Measurements from ENCODE around the gene MOCOS. TPM values are rescaled to one million over a fixed set of nuclear protein-coding genes. Genes with fewer than 3 reads are reported as not detected.

The MOCOS gene
- total RNA-seq, 1 experiment from 2014 or later: 4.2 TPM

DNA sequence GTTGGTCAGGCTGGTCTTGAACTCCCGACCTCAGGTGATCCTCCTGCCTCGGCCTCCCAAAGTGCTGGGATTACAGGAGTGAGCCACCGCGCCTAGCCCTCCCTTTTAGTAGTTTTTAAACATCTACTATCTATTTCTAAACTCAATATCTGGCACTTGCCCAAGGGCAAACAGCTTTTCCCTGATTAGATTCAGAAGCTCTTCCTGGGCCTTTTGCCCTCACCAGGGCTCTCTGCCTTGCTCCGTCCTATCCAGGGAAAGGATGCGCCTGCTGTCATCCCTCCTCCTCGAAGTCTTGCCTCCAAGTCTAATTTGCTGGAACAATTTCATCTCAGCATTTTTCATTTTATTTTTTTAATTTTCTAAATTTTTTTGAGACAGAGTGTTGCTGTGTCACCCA, 68.8 kb downstream of the MOCOS start (continued):
- TF ChIP-seq ZNF219 (CRISPR knock-in tag; IDR thresholded peaks at IDR 0.05; ENCODE audit: borderline replicate concordance): no peak
- TF ChIP-seq, protein P1, sequence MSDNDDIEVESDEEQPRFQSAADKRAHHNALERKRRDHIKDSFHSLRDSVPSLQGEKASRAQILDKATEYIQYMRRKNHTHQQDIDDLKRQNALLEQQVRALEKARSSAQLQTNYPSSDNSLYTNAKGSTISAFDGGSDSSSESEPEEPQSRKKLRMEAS (CRISPR knock-in tag; IDR thresholded peaks at IDR 0.05): no peak
- TF ChIP-seq CREM (CRISPR knock-in tag; IDR thresholded peaks at IDR 0.05): no peak
- TF ChIP-seq, protein P2, sequence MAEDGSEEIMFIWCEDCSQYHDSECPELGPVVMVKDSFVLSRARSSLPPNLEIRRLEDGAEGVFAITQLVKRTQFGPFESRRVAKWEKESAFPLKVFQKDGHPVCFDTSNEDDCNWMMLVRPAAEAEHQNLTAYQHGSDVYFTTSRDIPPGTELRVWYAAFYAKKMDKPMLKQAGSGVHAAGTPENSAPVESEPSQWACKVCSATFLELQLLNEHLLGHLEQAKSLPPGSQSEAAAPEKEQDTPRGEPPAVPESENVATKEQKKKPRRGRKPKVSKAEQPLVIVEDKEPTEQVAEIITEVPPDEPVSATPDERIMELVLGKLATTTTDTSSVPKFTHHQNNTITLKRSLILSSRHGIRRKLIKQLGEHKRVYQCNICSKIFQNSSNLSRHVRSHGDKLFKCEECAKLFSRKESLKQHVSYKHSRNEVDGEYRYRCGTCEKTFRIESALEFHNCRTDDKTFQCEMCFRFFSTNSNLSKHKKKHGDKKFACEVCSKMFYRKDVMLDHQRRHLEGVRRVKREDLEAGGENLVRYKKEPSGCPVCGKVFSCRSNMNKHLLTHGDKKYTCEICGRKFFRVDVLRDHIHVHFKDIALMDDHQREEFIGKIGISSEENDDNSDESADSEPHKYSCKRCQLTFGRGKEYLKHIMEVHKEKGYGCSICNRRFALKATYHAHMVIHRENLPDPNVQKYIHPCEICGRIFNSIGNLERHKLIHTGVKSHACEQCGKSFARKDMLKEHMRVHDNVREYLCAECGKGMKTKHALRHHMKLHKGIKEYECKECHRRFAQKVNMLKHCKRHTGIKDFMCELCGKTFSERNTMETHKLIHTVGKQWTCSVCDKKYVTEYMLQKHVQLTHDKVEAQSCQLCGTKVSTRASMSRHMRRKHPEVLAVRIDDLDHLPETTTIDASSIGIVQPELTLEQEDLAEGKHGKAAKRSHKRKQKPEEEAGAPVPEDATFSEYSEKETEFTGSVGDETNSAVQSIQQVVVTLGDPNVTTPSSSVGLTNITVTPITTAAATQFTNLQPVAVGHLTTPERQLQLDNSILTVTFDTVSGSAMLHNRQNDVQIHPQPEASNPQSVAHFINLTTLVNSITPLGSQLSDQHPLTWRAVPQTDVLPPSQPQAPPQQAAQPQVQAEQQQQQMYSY (CRISPR knock-in tag; IDR thresholded peaks at IDR 0.05): no peak
- no peak for TF ChIP-seq ETV6 (CRISPR knock-in tag; IDR thresholded peaks at IDR 0.05)
- TF ChIP-seq RELA (CRISPR knock-in tag; IDR thresholded peaks at IDR 0.05; ENCODE audit: borderline replicate concordance): no peak
- TF ChIP-seq, protein P3, sequence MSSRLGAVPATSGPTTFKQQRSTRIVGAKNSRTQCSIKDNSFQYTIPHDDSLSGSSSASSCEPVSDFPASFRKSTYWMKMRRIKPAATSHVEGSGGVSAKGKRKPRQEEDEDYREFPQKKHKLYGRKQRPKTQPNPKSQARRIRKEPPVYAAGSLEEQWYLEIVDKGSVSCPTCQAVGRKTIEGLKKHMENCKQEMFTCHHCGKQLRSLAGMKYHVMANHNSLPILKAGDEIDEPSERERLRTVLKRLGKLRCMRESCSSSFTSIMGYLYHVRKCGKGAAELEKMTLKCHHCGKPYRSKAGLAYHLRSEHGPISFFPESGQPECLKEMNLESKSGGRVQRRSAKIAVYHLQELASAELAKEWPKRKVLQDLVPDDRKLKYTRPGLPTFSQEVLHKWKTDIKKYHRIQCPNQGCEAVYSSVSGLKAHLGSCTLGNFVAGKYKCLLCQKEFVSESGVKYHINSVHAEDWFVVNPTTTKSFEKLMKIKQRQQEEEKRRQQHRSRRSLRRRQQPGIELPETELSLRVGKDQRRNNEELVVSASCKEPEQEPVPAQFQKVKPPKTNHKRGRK (CRISPR knock-in tag; IDR thresholded peaks at IDR 0.05; ENCODE audit: borderline replicate concordance): no peak
- TF ChIP-seq, protein P4, sequence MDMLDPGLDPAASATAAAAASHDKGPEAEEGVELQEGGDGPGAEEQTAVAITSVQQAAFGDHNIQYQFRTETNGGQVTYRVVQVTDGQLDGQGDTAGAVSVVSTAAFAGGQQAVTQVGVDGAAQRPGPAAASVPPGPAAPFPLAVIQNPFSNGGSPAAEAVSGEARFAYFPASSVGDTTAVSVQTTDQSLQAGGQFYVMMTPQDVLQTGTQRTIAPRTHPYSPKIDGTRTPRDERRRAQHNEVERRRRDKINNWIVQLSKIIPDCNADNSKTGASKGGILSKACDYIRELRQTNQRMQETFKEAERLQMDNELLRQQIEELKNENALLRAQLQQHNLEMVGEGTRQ (CRISPR knock-in tag; IDR thresholded peaks at IDR 0.05): no peak
- TF ChIP-seq, protein P5, sequence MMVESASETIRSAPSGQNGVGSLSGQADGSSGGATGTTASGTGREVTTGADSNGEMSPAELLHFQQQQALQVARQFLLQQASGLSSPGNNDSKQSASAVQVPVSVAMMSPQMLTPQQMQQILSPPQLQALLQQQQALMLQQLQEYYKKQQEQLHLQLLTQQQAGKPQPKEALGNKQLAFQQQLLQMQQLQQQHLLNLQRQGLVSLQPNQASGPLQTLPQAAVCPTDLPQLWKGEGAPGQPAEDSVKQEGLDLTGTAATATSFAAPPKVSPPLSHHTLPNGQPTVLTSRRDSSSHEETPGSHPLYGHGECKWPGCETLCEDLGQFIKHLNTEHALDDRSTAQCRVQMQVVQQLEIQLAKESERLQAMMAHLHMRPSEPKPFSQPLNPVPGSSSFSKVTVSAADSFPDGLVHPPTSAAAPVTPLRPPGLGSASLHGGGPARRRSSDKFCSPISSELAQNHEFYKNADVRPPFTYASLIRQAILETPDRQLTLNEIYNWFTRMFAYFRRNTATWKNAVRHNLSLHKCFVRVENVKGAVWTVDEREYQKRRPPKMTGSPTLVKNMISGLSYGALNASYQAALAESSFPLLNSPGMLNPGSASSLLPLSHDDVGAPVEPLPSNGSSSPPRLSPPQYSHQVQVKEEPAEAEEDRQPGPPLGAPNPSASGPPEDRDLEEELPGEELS (CRISPR knock-in tag; IDR thresholded peaks at IDR 0.05): no peak
- no peak for TF ChIP-seq NFYB (CRISPR knock-in tag; conservative IDR thresholded peaks at IDR 0.05; ENCODE audit: low read depth)
- no peak for TF ChIP-seq NFATC4 (CRISPR knock-in tag; IDR thresholded peaks at IDR 0.05)
- no peak for TF ChIP-seq EMX1 (CRISPR knock-in tag; IDR thresholded peaks at IDR 0.05)
- TF ChIP-seq, protein P6, sequence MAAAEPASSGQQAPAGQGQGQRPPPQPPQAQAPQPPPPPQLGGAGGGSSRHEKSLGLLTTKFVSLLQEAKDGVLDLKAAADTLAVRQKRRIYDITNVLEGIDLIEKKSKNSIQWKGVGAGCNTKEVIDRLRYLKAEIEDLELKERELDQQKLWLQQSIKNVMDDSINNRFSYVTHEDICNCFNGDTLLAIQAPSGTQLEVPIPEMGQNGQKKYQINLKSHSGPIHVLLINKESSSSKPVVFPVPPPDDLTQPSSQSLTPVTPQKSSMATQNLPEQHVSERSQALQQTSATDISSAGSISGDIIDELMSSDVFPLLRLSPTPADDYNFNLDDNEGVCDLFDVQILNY (CRISPR knock-in tag; IDR thresholded peaks at IDR 0.05): no peak

DNA sequence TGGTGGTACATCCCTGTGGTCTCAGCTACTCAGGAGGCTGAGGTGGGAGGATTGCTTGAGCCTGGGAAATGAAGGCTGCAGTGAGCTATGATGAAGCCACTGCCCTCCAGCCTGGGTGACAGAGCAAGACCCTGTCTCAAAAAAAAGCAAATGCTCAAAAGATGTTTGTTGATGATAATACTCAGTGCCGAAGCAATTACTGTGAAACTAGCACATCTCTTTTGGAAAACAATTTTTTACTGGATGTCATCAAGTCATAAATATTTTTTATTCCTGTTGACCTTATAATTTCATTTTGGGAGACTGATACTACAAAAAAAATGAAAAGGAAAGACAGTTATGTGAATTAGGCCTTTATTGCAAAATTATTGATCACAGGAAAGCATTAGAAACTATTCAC, 75.7 kb downstream of the MOCOS start:
- H3K9me3 Mint-ChIP-seq: no peaks in the 10 kb centered on the region
- ChIA-PET POLR2A (no interaction called here), CTCF (no interaction called here)
- no peaks in the 10 kb centered on the region; the same call in 1 of the 2 replicates for H3K27me3 Mint-ChIP-seq (ENCODE audit: low read depth)
- no peak overlapping the region for H3K27ac Mint-ChIP-seq
- ATAC-seq (no peak), DNase-seq (ENCODE audit: low spot score) (no peak)
- H3K36me3 Mint-ChIP-seq: no peaks in the 10 kb centered on the region
- no peak overlapping the region for H3K4me3 Mint-ChIP-seq
- H3K4me1 Mint-ChIP-seq: peaks cover 18% of the 10 kb centered on the region
- TF ChIP-seq TP53 (CRISPR knock-in tag; IDR thresholded peaks at IDR 0.05) (no peak), CREM (CRISPR knock-in tag; IDR thresholded peaks at IDR 0.05) (no peak), FOXK1 (CRISPR knock-in tag; IDR thresholded peaks at IDR 0.05) (no peak), ZNF317 (CRISPR knock-in tag; IDR thresholded peaks at IDR 0.05; ENCODE audit: borderline replicate concordance, low read depth) (no peak), NFYB (CRISPR knock-in tag; conservative IDR thresholded peaks at IDR 0.05; ENCODE audit: low read depth) (no peak), SMAD4 (CRISPR knock-in tag; IDR thresholded peaks at IDR 0.05) (no peak)
- TF ChIP-seq, protein P7, sequence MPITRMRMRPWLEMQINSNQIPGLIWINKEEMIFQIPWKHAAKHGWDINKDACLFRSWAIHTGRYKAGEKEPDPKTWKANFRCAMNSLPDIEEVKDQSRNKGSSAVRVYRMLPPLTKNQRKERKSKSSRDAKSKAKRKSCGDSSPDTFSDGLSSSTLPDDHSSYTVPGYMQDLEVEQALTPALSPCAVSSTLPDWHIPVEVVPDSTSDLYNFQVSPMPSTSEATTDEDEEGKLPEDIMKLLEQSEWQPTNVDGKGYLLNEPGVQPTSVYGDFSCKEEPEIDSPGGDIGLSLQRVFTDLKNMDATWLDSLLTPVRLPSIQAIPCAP (CRISPR knock-in tag; IDR thresholded peaks at IDR 0.05): no peak
- TF ChIP-seq, protein P8, sequence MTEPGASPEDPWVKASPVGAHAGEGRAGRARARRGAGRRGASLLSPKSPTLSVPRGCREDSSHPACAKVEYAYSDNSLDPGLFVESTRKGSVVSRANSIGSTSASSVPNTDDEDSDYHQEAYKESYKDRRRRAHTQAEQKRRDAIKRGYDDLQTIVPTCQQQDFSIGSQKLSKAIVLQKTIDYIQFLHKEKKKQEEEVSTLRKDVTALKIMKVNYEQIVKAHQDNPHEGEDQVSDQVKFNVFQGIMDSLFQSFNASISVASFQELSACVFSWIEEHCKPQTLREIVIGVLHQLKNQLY (CRISPR knock-in tag; IDR thresholded peaks at IDR 0.05): no peak
- TF ChIP-seq, protein P9, sequence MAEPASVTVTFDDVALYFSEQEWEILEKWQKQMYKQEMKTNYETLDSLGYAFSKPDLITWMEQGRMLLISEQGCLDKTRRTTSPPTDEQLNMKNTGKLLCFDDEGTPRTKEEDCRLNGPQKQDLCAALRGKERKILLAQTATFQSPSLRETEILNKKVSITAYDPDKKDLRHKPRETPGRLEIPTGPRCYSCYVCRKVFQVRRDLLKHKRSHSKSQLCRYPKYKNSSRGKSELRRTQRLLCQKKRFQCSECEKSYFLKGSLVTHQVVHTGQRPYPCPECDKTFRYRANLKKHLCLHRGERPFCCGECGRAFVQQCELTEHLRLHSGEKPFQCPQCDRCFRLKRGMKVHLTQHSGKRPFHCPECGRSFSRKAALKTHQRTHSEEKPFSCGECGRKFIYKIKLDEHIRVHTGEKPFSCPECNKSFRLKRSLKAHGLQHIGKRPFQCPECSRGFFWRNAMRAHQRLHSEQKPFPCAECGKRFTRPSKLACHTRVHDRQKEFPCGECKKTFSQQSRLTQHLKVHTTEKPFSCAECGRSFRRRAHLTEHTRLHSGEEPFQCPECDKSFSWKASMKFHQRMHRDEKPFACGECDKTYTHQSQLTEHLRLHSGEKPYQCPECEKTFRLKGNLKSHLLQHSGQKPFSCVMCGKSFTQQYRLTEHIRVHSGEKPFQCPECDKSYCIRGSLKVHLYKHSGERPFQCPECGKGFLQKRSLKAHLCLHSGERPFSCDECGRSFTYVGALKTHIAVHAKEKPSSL (CRISPR knock-in tag; conservative IDR thresholded peaks at IDR 0.05): no peak
- TF ChIP-seq, protein P10, sequence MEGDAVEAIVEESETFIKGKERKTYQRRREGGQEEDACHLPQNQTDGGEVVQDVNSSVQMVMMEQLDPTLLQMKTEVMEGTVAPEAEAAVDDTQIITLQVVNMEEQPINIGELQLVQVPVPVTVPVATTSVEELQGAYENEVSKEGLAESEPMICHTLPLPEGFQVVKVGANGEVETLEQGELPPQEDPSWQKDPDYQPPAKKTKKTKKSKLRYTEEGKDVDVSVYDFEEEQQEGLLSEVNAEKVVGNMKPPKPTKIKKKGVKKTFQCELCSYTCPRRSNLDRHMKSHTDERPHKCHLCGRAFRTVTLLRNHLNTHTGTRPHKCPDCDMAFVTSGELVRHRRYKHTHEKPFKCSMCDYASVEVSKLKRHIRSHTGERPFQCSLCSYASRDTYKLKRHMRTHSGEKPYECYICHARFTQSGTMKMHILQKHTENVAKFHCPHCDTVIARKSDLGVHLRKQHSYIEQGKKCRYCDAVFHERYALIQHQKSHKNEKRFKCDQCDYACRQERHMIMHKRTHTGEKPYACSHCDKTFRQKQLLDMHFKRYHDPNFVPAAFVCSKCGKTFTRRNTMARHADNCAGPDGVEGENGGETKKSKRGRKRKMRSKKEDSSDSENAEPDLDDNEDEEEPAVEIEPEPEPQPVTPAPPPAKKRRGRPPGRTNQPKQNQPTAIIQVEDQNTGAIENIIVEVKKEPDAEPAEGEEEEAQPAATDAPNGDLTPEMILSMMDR (IDR thresholded peaks at IDR 0.05): no peak
